ENCODE results near the gene ZNF487.

GRCh38 chr10:43402176-43402575 is 34.7 kb upstream of the ZNF487 start:
- TF ChIP-seq CTCF (conservative IDR thresholded peaks at IDR 0.05; ENCODE audit: low read depth in 2 of 2) (no peak), POLR2AphosphoS5 (IDR thresholded peaks at IDR 0.05; ENCODE audit: low read depth) (no peak), EZH2phosphoT487 (IDR thresholded peaks at IDR 0.05; ENCODE audit: unreplicated experiment) (no peak), EZH2 (IDR thresholded peaks at IDR 0.05; ENCODE audit: low read depth, unreplicated experiment) (no peak), ZNF114 (CRISPR knock-in tag; IDR thresholded peaks at IDR 0.05) (no peak)
- TF ChIP-seq, protein P1, sequence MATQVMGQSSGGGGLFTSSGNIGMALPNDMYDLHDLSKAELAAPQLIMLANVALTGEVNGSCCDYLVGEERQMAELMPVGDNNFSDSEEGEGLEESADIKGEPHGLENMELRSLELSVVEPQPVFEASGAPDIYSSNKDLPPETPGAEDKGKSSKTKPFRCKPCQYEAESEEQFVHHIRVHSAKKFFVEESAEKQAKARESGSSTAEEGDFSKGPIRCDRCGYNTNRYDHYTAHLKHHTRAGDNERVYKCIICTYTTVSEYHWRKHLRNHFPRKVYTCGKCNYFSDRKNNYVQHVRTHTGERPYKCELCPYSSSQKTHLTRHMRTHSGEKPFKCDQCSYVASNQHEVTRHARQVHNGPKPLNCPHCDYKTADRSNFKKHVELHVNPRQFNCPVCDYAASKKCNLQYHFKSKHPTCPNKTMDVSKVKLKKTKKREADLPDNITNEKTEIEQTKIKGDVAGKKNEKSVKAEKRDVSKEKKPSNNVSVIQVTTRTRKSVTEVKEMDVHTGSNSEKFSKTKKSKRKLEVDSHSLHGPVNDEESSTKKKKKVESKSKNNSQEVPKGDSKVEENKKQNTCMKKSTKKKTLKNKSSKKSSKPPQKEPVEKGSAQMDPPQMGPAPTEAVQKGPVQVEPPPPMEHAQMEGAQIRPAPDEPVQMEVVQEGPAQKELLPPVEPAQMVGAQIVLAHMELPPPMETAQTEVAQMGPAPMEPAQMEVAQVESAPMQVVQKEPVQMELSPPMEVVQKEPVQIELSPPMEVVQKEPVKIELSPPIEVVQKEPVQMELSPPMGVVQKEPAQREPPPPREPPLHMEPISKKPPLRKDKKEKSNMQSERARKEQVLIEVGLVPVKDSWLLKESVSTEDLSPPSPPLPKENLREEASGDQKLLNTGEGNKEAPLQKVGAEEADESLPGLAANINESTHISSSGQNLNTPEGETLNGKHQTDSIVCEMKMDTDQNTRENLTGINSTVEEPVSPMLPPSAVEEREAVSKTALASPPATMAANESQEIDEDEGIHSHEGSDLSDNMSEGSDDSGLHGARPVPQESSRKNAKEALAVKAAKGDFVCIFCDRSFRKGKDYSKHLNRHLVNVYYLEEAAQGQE (IDR thresholded peaks at IDR 0.05; ENCODE audit: unreplicated experiment), result no peak
- TF ChIP-seq, protein P2, sequence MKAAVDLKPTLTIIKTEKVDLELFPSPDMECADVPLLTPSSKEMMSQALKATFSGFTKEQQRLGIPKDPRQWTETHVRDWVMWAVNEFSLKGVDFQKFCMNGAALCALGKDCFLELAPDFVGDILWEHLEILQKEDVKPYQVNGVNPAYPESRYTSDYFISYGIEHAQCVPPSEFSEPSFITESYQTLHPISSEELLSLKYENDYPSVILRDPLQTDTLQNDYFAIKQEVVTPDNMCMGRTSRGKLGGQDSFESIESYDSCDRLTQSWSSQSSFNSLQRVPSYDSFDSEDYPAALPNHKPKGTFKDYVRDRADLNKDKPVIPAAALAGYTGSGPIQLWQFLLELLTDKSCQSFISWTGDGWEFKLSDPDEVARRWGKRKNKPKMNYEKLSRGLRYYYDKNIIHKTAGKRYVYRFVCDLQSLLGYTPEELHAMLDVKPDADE (IDR thresholded peaks at IDR 0.05), result no peak

Measured in GM23338 (cell line).